ENCODE results near the gene DPP4.

DNA sequence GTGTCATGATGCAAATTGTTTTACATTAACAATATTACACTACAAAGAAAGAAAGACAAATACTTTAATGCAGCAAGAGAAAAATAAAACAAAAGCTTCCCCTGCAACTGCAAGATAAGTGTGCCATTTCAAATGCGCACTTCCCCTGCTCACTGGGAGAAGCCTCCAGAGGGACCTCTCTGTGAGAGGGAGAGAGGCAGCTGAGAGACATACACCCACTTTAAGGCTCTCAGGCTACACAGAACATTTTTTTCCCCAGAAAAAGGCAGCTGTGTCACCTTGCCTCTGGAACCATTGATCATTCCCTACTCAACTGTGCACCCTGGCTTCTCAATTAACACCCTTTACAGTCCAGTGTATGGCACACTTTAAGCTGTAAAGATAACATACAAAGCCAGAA is 75.2 kb downstream of the DPP4 start:
- TF ChIP-seq CTCF (IDR thresholded peaks at IDR 0.05) (no peak), POLR2A (IDR thresholded peaks at IDR 0.05) (no peak)
